Right hindlimb (tissue), 1 donor: ENCODE data around the gene CDIPT.
"Not testable (repeated sequence)": the region's sequence is repeated elsewhere in the genome, so short reads cannot be mapped to it uniquely, and the experiment has no call there.

Experiments used
- DNase-seq: peaks from one replicate; pipeline ENCODE4 v3.0.0-alpha.2; 2018

CDIPT gene, protein sequence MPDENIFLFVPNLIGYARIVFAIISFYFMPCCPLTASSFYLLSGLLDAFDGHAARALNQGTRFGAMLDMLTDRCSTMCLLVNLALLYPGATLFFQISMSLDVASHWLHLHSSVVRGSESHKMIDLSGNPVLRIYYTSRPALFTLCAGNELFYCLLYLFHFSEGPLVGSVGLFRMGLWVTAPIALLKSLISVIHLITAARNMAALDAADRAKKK

DNA sequence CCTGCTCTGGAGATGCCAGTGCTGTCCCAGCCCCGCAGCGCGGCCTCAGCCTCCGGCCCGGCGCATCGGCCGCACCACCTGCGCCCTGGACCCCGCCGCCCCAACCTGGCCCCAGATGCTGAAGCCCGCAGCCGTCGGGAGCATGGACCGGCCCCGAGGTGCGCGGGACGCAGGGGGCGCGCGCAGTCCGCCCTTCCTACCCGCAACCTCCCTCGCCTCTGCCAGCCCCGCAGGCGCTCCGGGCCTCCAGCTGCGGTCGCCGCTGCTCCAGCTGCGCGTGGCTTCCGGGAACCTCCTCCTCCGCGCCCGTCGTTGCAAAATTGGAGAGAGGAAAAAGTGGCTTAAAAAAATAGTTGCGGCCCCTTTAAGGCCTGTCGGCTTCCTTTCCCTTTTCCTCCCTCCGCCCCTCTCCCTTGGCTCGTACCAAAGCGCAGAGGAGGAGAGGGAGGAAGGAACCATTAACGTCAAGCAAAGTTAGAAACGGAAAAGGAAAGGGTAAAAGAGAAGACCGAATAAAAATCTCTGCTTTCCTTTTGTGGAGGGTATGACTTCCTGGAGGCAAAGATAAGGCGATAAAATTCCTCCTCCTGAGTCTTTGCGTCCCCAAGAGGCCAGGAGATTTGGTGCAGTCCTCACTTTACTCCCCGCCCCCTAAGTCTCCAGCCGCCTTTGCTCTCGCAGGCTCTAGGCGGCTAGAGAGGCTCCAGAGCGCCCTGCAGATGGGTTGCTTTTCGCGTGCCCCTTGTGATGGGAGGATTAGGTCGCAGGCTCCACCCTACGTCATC, at the start of gene CDIPT:
TSS of gene CDIPT (minus strand) at position 343 of the 785 bp plus-strand sequence. CDS start 369 bp downstream, outside the sequence.
- DNase-seq = peak; percentile 95

DNA sequence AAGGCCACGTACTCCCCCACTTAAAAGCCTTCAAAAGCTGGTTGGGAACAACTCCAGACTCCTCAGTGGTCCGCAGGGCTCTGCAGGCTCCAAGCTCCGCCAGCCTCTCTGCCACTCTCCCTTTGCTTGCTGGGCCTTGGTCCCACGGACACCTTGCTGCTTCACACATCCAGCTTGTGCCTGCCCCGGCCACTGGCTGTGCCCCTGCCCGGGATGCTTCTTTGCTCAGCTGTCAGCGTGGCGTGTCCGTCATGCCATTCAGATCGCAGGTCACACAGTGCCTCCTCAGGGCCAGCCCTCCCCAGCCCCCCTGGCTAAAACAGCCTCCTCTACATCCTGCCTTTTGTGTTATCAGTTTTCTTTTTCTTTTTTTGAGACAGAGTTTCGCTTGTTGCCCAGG, 49.1 kb upstream of the CDIPT start:
- no peak for DNase-seq

DNA sequence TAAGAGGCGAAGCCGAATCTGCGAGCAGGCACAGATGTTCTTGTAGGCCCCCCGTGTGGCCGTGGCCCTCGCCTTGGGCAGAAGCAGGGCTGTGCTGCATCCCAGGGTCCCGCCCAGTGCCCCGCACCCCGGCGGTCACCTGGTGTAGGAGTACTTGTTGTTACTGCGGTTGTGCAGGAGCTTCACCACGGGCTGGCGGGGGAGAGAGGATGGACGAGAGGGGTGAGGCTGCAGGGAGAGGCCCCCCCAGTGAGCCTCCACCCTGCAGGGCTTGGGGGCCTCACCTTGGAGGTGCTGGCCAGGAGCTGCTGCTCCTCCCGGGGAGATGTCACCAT, 48.6 kb upstream of the CDIPT start:
- DNase-seq = no peak

DNA sequence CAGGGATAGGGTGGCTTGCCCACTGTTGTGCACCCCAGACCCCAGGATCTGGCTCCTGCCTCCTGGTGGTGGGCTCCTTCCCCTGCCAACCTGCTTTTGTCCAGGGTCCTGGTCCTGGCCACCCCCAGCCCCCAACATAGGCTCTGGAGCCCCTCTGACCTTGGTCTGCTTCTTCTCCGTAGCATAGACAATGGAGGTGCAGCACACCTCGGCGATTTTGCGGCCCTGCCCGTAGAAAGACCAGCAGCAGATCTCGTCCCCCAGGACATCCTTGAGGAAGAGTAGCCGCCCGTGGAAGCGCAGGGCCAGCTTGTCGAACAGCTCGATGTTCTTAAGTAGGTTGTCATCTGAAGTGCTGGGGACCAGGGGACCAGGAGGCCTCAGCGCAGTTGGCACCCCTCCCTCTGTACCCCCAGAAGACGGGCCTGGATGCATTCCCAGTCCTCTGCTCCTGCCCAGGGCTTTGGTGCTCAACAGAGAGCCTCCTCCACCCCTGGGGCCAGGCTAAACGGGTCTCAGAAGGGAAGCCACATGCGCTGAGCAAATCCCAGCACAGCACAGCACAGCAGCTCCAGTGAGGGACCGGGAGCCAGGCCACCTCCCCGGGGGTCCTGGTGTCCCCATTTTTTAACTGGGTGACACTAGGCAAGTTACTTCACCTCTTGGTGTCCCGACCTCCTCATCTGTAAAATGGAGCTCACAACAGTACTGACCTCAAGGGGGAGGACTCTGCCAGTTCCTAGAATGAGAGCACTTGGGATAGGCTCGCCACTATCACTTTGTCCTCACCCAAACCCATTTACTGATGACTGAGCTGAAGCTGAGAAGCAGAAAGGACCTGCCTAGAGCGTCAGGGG, 48.0 kb upstream of the CDIPT start:
- no peak for DNase-seq

DNA sequence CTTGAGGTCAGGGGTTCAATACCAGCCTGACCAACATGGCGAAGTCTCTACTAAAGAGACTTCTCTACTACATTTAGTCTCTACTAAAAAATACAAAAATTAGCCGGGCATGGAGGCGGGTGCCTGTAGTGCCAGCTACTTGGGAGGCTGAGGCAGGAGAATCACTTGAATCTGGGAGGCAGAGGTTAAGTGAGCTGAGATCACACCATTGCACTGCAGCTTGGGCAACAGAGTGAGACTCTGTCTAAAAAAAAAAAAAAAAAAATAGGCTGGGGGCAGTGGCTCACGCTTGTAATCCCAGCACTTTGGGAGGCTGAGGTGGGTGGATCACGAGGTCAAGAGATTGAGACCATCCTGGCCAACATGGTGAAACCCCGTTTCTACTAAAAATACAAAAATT, 46.8 kb upstream of the CDIPT start:
- not testable (repeated sequence) for DNase-seq

DNA sequence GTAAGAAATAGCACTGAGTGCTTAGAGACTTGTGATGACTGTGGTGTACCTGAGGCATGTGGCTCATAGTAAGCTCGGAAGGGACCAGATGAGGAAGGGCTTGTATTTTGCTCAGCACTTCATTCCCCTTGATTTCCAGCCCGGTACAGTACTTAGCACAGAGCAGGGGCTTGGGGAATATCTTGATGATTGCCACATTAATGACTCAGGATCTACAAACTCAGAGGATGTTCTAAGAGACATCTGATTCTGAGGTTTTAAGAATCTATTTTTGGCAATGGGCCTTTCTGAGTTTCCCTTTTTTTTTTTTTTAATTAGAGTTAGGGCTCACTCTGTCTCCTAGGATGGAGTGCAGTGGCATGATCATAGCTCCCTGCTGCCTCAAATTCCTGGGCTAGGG, 46.4 kb upstream of the CDIPT start:
- DNase-seq = no peak

DNA sequence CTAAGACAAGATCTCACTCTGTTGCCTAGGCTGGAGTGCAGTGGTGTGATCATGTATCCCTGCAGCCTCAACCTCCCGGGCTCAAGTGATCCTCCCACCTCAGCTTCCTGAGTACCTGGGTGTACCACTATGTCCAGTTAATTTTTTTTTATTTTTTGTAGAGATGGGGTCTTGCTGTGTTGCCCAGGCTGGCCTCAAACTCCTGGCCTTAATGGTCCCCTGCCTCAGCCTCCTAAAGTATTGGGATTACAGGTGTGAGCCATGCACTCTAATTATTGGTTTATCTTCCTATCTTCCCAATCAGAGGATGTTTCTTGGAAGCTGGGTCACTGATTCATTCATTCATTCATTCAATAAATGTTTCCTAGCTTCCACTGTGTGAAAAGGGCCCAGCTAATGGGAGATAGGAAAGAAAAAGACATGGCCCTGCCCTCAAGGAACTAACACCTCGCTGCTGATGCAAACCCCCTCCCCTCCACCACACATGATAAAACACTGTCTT, 45.7 kb upstream of the CDIPT start:
- no peak for DNase-seq

DNA sequence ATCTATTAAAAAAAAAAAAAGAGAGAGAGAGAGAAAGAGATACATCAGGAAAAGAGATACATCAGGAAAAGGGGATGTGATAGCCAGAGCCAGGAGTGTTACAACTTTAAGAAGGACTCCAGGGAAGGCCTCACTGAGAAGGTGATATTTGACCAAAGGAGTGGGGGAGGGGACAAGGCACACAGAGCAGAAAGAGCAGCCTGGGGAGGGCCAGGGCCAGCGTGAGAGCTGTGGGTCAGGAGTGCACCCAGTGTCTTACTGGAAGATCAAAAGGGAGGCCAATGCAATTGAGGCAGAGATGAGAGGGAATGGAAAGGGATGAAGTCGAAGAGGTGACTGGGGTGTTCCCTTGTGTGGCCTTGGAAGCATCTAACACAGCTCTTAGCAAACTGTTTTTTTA, 44.9 kb upstream of the CDIPT start:
- no peak for DNase-seq

DNA sequence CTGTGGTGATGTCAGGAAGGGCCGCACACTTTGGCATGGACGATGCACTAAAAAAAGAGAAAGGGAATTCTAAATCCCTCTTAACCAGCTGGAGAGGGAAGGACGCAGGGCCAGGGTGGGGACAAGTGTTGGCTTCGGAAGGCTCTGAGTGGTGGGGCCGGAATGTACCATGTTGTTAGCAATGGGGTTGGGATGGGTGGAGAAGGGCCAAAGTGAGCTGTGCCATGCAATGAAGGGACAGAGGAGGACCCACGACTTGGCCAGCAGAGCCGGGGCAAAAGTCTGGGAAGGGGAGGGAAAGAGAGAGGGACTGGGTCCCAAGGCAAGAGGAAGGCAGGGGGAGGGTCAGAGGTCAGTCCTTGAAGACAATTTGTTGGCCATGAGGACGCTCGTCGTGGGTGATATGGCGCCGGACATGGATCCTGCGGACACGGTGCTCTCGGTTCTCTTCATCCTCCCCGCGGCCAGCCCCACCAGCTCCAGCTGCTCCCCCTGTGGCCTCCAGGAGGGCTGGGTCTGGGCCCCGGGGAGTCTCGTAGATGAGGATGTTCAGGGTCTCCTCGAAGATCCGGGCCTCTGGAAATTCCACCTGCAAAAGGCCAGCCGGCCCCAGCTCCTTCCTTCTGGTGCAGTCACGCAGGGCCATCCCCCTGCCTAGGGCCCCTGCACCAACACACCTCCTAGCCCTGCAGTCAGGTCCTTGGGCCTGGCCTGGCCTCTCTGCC, 43.7 kb upstream of the CDIPT start:
- DNase-seq = no peak

DNA sequence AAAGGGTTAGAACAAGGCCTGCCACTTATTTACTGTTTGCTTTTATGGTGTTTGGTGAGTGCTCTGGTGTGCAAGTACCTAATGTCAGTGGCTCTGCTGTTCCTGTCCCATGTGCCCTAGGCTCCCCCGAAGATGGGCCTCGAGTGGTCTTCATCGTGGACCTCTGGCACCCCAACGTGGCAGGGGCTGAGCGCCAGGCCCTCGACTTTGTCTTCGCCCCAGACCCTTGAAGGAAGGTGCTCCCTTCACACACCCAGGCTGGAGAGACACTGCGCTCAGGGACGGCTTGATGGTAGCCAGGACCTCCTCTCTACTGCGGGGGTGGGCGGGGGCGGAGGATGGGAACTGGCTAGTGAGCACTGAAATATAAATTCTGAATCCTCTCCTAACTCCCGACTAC, 42.6 kb upstream of the CDIPT start:
- no peak for DNase-seq

DNA sequence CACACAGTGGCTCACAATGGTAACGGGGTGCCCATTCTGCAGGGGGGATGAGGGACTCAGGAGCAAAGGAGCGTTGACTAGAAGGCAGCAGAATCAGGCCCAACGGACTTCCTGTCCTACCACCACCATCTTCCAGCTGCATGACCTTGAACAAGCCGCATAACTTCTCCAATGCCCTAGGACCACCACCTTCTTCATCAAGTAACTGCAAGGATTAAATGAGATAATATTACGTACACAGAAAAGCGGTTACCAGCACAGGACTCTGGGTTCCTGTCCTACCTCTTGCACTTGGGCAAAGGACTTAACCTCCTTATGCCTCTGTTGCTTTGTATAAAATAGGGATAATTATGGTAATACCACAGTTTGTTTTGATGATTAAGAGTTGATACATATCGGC, 41.9 kb upstream of the CDIPT start:
- no peak for DNase-seq

DNA sequence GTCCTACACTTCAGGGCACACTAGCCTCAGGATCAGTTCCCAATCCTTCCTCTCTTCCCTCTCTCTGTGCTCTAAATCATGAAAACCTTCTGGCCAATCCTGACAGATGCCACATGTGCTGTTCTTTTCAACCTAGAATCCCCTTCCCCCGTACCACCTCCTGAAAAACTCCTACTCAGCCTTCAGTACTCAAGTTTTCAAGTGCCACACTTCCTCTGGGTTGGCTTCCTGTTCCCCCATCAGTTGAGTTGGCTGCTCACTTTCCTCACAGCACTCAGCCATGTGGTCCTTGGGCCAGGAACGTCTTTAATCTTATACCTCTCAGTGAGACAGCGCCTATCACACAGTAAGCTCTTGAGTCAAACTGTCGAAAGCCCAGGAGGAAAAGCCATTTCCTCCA, 40.6 kb upstream of the CDIPT start:
- no peak for DNase-seq

DNA sequence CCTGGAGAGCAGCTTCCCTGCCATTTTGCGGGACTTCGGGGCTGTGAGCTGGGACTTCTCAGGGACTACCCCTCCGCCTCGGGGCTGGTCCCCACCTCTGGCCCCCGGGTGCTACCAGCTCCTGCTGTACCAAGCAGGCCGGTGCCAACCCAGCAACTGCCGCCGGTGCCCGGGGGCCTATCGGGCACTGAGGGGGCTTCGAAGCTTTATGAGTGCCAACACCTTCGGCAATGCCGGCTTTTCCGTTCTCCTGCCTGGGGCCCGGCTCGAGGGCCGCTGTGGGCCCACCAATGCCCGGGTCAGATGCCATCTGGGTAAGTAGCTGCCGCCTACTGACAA, 38.5 kb upstream of the CDIPT start:
- no peak for DNase-seq

DNA sequence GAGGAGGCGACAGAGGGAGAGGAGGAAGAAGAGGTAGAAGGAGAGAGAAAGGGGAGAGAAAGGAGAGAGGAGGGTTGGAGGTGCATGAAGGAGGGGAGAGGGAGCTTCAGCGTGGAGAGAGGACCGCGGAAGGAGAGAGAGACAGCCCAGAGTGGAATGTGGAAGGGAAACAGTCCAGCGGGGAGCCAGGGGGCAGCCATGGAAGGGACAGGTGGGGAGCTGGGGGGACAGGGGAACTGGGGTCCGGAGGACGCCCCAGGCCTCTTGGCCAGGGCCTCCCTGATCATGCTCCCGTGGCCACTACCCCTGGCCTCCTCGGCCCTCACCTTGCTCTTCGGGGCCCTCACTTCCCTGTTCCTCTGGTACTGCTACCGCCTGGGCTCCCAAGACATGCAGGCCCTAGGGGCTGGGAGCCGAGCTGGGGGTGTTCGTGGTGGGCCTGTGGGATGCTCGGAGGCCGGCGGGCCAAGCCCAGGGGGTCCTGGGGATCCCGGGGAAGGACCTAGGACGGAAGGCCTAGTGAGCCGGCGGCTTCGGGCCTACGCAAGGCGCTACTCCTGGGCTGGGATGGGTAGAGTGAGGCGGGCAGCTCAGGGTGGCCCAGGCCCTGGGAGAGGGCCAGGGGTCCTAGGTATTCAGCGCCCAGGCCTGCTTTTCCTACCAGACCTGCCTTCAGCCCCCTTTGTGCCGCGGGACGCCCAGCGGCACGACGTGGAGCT, 38.0 kb upstream of the CDIPT start:
- DNase-seq = no peak

DNA sequence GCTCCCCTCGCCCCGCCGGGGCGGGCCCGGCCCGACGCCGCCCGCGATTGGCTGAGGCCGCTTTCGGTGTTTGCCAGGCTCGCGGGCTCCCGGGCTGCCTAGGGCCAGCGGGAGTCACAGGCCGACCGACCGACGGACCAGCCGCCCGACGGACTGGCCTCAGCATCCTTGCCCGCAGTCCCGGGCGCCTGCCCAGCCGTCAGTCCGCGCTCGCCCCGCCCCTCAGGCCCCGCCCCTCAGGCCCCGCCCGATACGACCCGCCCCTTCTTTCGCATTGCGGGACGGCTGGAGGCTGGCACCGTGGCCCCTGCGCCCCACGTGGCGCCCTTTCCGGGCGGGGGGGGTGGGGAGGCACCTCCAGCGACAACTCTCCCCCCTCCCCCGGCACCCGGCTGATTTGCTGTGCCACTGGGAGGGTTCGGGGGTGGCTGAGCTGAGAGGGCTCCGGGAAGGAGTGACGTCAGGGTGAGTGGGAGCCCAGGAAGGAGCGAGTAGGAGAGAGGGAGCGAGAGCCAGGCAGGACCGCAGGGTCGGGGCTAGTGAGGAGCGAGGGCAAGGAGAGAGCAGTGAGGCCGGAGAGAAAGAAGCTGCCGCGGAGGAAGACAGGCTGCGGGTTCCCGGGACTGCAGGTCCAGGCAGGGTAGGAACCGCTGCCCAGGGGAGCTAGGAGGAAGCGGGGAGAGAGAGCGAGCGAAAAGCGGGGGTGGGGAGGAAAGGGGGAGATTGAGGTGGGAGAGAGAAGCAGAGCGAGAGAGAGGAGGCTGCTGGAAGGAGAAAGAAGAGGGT, 37.3 kb upstream of the CDIPT start, which contains the start of gene ASPHD1:
TSS of gene ASPHD1 (plus strand) at position 387 of the 786 bp plus-strand sequence. CDS start 484 bp downstream, outside the sequence.
- peak; percentile 81 for DNase-seq

DNA sequence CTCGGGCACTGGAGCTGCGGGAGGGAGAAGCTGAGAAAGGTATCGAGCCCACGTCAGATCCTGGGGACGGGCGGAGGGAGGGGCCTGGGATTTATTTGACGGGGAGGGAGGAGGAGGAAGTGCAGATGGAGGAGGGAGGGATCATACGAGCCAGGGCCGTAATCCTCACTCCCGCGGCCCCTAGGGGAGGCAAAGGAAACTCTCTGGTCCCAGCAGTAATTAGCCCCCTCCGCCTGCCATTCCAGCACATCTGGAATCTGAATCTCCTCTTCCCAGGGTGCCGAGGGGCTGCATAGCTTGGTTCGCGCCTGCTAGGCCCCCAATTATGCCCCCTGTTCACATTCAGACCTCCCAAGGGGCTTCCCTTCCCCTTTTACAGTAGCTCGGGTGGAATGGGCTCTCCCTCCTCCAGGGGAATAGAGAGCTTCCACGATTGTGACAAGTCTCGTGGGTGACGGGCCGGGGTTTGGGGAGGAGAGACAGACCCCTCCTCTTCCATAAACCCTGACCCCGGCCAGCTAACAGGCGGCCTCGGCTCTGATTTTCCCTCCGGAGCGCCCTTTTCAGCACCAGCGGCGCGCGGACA, 36.6 kb upstream of the CDIPT start, which contains the start of gene SEZ6L2:
TSS of gene SEZ6L2 (minus strand) at position 35 of the 586 bp plus-strand sequence. CDS start 531 bp downstream, outside the sequence.
- peak; percentile 54 for DNase-seq

DNA sequence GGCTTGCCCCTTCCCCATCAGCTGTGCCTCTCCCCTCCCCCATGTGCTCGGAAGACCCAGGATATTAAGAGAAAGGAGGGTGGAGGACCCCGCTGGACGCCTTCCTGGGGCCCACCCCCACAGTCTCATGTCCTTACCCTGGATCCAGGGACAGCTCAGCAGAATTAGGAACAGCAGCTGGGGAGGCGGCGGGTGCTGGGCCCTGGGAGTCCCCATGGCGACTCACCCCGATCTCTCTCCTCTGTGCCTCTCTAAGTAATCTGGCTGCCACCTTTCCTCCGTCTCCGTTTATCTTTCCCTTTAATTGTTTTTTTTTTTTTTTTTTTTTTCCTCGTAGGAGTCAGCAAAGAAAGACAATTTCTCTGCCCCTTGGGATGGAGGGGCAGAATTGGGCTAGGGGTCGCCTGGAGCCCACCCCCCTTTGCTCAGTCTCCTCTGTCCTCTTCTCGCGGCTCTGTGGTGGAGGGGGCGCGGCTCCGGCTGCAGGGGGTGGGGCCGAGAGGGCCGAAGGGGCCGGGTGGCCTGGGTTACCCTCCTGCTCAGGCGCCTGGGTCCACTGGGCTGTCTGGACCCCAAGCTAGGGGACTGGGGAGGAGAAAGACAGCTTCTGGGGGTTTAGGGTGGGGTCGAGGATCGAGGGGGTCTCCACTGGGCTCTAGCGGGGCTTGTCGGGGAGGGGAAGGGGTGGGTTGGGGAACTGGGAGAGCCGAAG, 35.9 kb upstream of the CDIPT start:
- DNase-seq = no peak

DNA sequence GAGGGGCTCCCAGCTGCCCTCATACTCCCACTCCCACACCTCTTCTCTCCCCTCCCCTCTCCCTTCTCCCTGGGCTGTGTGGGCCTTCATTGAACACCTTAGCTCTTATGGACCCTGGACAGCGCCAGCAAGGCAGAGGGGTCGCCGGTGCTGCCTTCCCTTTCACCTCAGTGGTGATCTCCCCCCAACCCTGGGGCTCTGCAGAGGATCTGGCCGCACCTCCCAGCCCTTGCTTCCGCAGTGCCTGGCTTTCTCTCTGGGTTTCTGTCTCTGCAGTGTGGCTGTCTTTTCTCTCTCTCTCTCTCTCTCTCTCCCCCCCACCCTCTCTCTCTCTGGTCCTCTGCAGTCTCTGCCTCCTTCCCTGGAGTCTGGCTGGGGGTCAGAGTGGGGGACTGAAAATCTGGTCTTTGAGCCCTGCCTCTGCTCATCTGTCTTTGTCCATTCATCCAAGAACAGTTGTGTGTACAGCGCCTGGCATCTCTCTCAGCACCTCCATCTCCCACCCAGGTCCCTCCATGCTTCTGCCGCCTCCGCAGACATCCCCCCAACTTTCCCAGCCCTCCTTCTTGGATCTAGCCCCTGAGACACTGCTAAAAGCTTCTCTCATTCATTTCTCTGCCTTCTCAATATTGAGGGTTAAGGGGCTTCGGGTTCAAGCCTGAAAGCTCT, 35.2 kb upstream of the CDIPT start:
- DNase-seq = no peak

DNA sequence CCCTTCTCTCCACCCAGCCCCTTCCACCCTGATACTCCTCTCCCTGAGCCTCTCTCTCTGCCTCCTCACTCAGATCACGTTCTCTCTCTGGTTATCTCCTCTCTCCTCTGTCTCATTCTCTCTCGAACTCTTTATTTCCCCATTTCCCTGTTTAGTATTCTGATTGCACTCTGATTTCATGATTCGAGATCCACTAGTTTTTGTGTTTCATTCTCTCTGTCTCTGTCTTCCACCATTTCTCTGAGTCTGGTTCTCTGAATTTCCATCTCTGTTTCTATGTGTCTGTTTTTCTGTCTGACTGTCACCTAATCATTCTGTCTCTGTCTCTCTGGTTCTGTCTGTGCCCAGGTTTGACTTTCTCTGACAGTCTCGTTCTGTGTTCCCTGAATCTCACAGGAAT, 34.3 kb upstream of the CDIPT start:
- no peak for DNase-seq

DNA sequence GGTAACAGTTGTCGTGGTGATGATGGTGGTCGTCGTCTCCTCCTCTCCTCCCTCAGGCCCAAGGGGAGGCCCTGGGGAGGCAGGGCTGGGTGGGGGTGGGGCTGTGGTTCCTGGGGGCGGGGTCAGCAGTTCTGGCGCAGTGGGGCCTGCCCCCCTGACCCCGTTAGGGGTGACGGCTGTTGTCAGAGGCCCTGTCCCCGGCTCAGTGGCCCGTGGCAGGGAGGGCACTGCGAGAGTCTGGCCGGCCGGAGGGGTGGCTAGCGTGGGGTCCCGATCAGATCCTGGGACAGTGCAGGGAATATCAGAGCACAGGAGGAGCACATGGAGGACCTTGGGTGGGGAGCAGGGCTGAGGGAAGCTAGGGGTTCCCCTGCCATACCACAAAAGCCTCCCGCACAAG, 33.8 kb upstream of the CDIPT start:
- no peak for DNase-seq
